WI38 (cell line): ENCODE results near the gene APAF1.

Experiments used
- H3K4me3 ChIP-seq: 2 replicates; pipeline ENCODE4 v1.5.1; 2011; ENCODE audit warnings: low read depth, mild to moderate bottlenecking, control low read depth, low read length
- TF ChIP-seq, protein P1 (sequence below): IDR thresholded peaks from 2 replicates; pipeline ENCODE4 v1.5.1; 2012; ENCODE audit warnings: low read depth, mild to moderate bottlenecking, control low read depth, low read length

The APAF1 gene

DNA sequence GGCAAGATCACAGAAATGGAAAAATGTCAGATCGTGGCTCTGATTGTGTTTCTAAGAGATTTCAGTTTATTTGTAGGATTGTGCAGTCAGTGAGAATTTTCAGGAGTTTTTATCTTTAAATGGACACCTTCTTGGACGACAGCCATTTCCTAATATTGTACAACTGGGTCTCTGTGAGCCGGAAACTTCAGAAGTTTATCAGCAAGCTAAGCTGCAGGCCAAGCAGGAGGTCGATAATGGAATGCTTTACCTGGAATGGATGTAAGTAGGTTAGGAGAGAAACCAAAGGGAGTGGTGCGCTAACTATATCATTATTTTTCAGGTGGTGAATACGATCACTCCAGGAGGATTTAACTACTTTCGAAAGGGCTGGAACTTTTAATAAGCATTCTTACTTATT, 26.4 kb downstream of the APAF1 start:
- H3K4me3 ChIP-seq = no peak overlapping the region
- TF ChIP-seq, protein P1, sequence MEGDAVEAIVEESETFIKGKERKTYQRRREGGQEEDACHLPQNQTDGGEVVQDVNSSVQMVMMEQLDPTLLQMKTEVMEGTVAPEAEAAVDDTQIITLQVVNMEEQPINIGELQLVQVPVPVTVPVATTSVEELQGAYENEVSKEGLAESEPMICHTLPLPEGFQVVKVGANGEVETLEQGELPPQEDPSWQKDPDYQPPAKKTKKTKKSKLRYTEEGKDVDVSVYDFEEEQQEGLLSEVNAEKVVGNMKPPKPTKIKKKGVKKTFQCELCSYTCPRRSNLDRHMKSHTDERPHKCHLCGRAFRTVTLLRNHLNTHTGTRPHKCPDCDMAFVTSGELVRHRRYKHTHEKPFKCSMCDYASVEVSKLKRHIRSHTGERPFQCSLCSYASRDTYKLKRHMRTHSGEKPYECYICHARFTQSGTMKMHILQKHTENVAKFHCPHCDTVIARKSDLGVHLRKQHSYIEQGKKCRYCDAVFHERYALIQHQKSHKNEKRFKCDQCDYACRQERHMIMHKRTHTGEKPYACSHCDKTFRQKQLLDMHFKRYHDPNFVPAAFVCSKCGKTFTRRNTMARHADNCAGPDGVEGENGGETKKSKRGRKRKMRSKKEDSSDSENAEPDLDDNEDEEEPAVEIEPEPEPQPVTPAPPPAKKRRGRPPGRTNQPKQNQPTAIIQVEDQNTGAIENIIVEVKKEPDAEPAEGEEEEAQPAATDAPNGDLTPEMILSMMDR = no peak

DNA sequence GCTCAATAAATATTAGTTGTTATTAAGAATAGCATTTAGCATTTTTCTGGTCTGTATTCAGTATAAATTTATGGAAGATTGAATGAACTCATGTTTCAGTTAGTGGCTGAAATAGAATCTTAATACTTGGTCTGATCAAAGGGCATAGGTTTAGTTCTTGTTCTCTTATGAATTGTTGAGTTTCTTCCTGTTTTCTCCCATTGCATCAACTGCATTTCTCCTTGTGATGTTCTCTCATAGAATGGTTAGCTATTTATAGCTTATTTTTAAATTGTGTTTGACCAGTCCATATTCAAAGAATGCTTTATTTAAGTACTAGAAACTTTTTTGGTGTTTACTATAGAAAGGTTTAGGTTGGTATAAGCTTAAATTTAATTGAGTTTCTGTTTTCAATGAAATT, 29.8 kb downstream of the APAF1 start:
- TF ChIP-seq, protein P1 = no peak
- no peak overlapping the region for H3K4me3 ChIP-seq

DNA sequence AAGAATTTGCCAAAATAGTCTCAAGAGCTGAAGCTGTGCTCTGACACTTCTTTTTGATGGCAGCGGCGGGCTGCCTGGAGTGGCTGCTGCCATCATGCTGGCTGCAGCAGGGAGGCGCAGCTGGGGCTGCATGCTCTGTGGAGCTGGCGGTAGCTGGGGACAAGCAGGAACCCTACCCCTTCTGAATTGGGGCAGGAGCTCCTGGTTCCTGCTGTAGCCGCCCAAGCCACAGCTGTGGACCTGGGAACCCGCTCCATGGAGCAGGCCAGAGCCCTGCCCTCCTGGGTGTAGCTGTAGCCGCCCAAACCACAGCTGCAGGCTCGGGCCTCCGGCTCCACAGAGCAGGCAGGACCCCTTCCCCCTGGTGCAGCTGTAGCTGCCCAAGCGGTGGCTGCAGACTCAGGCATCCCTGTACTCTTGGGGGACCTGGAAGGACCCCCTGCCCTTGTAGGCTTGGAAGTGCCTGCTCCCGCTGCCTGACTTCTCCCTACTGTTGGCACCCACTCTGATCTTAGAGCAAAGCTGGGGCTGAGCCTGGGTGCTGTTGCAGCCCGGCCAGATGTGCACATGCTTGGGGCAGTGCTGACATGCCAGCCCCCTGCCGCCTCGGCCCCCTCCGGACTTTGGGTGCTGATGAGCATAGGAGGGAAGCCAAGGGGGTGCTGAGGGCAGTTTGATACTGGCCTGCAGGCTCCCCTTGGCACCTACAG, 33.3 kb downstream of the APAF1 start:
- H3K4me3 ChIP-seq = no peak overlapping the region
- TF ChIP-seq, protein P1 = no peak

DNA sequence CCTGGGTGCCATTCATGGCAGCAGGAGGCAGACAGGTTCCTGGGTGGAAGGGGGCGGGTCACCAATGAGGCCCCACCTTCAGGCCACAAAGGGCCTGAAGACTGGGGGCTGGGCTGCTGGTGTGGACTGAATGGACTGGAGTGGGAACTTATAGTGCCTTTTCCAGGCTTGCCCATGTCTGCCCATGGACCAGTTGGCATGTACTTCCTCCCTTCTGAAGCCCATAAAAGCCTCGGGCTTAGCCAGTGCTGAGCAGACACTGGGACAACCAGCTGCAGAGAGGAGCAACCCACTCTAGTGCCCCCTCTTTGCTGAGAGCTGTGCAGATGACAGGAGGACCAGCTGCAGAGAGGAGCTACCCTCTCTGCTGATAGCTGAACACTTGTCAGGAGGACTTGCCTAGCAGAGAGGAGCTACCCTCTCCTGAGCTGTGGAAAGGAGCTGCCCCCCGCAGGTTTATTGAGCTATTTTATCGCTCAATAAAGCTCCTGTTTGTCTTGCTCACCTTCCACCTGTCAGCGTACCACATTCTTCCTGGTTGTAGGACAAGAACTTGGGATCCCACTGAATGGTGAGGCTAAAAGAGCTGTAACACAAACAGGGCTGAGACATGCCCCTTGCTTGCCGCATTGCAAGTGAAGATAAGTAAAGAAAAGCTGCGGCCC, 34.0 kb downstream of the APAF1 start:
- no peak overlapping the region for H3K4me3 ChIP-seq
- TF ChIP-seq, protein P1 = no peak

DNA sequence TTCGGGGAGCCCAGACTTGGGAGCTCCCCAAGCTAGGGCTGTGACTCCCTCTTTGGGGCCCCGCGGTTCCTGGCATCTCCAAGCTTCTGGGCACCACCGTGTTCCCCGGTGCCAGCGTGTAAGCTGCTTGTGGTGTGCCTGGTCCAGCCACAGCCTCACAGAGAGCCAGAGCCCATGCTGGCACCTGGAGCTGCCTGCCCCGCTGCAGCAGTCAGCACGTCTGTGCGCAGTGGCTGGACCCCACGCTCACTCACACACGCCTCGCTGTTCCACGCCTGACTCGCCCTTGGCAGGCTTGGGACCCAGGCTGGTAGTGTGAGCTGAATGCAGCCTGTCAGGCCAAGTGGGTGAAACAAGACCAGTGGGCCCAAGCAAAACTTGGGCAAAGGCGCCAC, 34.5 kb downstream of the APAF1 start:
- H3K4me3 ChIP-seq = no peak overlapping the region
- TF ChIP-seq, protein P1 = no peak

DNA sequence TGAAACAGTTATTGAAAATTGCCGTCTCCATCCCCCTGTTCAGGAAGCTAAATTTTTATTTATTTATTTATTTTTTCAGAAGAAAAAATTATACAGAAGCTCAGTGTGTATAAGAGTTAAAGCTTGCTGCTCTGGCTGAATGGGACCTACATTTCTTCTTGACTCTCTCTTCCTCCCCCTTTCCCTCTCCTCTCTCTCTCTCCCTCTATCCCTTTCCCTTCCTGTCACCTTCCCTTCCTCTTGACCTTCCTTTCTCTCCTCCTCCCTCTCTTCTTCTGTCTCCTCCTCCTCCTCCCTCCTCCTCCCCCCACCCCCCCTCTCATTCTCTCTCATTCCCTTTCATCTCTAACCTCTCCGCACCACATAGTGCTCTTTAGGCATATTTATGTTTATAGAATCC, 39.1 kb downstream of the APAF1 start:
- H3K4me3 ChIP-seq = no peak overlapping the region
- TF ChIP-seq, protein P1 = no peak

DNA sequence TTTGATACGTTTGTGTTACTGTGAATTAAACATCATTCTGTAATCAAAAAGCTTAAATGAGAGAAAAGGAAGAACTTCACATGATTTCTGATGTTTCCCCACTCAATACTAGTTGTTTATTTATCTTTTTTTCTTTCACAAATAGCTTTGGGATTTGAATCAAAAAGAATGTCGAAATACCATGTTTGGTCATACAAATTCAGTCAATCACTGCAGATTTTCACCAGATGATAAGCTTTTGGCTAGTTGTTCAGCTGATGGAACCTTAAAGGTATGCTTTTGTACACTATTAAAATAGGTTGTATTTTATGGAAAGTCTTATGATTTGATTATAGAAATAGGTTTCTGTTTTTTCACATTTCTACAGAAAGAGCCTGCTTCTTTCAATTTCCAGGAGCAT, 41.5 kb downstream of the APAF1 start:
- no peak overlapping the region for H3K4me3 ChIP-seq
- TF ChIP-seq, protein P1 = no peak
